GM18508 (cell line): Measurements from ENCODE around the gene FAM171A1.

Experiments used
- ATAC-seq: cut with Tn5 transposase; IDR thresholded peaks from one replicate; pipeline ENCODE4 v1.9.1; 2021; ENCODE audit warnings: moderate number of reproducible peaks; ENCODE audit not compliant: insufficient read depth, unreplicated experiment

Gene FAM171A1

DNA sequence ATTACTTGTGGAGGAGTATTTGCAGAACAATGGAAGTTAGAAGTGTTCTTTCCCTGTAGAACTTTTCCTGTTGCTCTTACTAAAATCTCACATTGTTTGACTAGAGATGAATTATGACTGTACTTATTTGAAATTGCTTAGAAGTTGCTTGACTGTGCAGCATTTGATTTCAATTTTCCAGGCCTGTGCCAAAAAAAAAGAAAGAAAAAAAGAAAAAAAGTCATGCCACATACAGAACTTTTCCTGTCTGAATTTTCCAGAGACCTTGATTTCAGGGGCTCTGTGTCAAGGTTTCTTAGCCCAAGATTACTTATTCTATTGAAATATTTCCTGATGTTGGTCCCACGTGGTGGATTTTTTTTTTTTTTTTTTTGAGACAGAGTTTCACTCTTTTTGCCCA lies 3.5 kb upstream of the FAM171A1 start:
- no peak for ATAC-seq

- ATAC-seq: no peak
Measured at GRCh38 chr10:15374156-15374555, 3.1 kb upstream of the FAM171A1 start.

DNA sequence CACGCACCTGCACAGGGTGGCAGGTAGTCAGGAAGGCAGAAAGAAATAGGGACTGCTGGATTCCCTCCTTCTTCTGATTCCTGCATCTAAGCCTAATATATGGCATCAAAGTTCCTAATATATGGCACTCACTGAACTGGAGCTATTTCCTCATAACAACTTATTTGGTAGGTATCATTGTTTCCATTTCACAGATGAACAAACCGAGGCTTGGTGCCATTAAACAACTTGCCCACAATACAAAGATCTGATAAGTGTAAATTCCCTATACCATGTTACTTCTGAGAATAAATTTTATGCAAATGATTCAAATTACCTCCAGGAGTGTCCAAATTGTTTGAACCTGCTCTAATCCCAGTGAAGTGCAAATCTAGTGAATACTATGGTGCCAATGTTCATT lies 2.1 kb upstream of the FAM171A1 start:
- ATAC-seq: no peak

DNA sequence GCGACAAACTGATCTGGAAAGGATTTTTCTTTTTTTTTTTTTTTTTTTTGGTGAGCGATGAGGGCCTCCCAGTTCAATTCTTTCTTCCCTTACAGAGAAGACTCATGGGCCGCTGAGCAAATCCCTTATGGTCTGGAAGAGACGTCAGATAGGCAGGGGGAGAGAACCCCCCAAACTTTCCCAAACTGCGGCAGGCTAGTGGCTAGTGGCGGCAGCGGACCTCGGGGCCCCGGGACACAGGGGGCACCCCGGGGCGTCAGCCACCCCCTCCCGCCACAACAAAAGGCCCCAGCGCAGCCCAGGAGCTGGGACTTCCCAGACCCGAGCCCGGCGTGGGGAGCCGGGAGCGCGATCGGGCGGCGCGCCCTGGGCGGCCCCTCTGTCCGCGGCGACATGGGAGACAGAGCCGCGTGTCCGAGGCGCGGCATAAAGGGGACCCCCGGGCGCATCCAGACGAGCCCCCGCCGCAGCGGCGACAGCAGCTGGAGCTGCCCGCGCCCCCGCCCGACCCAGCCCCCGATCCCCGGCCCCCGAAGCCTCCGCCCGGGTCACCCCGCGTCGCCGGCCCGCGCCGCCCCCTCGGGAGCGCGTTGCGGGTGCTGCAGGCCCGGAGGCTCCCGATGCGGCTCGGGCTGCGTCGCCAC lies 755 bp downstream of the FAM171A1 start:
- ATAC-seq: no peak

DNA sequence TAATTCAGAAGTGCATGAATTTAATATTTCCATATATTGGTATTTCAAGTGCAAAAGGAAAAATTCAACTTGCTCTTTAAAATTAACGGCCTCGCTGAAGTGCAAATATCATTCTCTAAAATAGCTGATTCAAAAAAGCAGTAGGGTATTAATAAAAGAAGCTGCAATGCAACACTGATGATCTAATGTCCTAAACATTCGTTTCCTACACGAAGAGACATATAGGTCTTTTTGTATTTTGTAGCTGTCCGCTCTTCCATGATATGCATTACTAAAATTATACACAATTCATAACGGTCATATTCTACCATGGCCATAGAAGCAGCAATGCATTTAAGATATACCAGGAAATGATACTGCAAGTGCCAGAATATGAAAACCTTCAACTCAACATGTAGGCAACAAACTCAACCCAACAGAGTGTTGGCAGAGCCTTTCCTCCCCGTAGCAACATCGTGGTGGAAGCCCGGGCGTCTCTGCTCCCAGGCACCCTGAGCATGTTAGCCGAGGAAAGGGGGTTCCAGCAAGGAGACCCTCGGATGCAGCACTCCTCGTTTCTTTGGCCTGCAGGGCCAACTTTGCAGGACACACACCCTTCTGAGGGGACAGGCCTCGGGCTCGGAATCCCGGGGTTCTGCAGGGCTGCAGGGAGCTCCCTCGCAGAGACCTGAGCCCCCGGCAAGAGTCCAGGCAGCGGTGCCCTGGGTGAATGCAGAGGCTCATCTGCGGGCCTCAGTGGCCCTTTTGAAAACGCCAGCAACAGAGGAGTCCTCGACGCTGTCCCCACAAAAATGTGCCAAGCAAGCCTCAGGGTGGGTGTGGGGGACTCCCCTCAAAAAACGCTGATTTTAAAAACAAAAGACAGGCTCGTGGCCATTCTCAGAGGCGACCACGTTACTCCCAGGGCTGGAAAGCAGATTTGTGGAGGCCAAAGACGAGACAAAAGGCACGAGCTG lies 1.6 kb downstream of the FAM171A1 start:
- ATAC-seq: no peak

GRCh38 chr10:15368101-15368855 lies 2.8 kb downstream of the FAM171A1 start:
- ATAC-seq: no peak

DNA sequence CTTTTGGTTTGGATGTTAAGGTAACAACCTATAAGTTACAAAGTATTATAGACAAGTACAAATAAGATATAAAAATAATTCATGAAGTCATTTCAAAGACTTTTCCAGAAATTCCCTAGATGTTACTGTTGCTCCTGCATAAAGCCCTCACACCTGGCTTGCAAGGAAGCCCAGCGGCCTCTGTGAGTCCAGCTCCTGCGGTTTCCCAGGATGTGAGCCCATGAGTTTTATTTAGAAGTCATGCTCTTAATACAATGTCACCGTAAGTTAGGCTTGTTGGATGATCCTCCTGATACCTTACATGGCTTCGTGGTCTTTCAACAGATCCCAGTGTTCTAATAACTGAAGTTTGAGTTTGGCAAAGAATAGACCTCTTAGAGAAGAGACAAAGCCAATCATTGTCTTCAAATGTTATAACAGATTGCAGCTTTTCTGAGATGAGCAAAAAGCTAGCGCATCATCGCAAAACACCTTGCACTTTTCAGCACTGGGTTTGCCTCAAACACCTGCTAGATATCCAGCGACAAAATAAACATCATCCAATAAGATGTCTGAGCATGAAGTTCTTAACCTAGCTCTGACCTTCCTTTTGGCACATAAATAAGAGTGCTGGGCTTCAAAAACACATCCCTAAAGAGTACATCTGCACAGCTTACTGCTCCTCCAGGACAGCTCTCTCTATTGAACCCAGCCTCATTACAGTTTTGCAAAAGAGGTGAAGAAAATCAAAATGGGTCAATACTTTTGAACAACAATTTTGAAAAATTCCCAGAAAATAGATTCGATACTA lies 3.6 kb downstream of the FAM171A1 start:
- ATAC-seq: no peak

GRCh38 chr10:15365692-15366091 lies 5.4 kb downstream of the FAM171A1 start:
- ATAC-seq: no peak

- ATAC-seq: no peak
Measured at GRCh38 chr10:15364001-15364400, 7.1 kb downstream of the FAM171A1 start.

- ATAC-seq: no peak
Measured at GRCh38 chr10:15363031-15363430, 8.1 kb downstream of the FAM171A1 start.

DNA sequence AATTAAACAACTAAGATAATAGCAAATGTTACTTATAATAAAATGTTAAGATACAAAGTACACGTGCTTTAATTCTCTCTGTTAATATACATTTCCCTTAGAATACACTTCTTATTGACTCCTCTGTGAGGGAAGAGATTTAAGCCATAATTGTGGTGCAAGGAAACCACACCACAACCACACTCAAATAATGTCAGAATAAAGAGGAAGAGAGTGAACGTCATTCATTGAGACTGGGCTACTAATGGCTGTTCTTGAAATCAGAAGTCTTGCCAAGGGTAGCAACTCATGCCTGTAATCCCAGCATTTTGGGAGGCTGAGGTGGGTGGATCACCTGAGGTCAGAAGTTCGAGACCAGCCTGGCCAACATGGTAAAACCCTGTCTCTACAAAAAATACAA lies 10.0 kb downstream of the FAM171A1 start:
- no peak for ATAC-seq

- ATAC-seq: no peak
Measured at GRCh38 chr10:15360566-15360965, 10.5 kb downstream of the FAM171A1 start.

DNA sequence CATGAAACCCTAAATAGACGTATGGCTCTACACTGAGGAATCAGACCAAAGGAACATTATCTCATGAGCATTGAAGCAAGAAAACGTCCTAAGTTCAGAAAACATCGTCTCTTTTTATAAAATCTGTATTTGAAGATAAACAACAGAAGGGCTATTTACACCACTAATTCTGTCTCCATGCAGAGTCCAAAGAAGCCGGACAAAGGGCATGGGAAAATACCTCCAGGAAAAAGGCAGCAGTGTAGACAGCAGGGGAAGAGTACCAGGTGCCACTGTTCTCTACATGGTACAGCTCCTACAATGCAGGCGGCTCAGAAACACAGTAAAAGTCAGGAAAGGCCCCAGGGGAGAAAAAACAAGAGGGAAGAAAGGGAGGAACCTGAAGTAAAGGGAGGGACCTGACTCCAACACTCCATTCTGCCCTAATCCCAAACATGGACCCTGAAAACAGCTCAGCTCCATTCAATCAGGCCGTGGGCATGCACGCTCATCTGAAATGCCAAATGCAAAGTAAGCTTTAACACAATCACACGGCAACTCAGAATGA lies 17.5 kb downstream of the FAM171A1 start:
- no peak for ATAC-seq

DNA sequence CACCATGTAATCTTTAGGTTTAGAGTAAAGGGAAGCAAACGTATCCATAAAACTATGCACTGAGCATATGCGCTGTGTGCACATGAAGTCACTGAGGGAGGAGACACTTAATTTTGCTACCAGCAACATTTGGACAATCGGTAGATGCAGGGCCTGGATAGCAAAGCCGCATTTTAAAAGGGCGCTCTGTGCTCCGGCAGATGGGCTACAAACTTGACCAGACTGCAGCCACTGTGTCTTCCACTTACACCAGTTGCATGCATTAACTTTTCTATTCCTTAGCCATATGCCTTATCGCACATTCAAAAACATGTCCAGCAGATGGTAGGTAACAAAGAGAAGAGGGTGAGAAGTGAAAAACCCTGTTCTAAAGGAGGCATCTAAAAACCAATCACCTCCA lies 18.3 kb downstream of the FAM171A1 start:
- ATAC-seq: no peak

DNA sequence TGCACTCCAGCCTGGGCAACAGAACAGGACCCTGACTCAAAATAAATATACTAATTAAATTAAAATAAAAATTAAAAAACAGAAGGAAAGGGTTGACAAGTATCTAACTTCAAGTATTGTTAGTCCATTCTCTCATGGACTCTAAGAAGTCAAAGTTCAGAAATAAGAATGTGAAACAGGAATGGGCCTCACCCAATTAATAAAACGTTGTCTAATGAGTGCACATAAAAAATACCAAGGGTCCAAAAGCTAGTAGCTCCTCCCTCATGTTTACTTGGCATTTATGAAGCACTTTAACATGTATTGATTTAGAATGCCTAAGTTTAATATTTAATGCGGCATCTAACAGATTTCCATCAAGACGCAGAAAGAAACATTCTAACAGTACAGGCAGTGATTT lies 18.9 kb downstream of the FAM171A1 start:
- no peak for ATAC-seq

GRCh38 chr10:15351099-15351820 lies 19.8 kb downstream of the FAM171A1 start:
- ATAC-seq: no peak

- no peak for ATAC-seq
Measured at GRCh38 chr10:15349112-15349511, 22.0 kb downstream of the FAM171A1 start.

- no peak for ATAC-seq
Measured at GRCh38 chr10:15348579-15348978, 22.5 kb downstream of the FAM171A1 start.

- ATAC-seq: no peak
Measured at GRCh38 chr10:15347150-15347549, 23.9 kb downstream of the FAM171A1 start.
